ENCODE measurements around the gene RAB23. TPM values are rescaled to one million over a fixed set of nuclear protein-coding genes. Genes with fewer than 3 reads are reported as not detected.

RAB23 gene
- polyA plus RNA-seq, 1 experiment, result 62.1 TPM

DNA sequence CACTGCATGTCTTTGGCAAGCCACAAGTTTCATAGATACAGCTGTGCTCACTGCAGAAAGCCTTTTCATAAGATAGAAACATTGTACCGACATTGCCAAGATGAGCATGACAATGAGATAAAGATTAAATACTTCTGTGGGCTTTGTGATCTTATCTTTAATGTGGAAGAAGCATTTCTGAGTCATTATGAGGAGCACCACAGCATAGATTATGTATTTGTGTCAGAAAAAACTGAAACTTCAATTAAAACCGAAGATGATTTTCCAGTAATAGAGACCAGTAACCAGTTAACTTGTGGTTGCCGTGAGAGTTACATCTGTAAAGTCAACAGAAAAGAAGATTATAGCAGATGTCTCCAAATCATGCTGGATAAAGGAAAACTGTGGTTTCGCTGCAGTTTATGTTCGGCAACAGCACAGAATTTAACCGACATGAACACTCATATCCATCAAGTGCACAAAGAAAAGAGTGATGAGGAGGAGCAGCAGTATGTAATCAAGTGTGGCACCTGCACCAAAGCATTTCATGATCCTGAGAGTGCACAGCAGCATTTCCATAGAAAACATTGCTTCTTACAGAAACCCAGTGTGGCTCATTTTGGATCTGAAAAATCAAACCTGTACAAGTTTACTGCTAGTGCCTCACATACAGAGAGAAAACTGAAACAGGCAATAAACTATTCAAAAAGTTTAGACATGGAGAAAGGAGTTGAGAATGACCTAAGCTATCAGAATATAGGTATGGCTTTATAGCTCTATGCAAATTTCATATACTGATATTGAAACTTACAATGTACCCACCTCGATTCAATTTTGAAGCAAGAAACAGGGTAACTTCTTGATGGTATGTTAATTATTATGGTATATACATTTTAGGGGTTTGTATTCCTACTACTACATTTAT is 73.9 kb downstream of the RAB23 start:
- Histone ChIP-seq H3K9me3 (ENCODE audit: control insufficient read depth, insufficient read depth, low read length) (no peaks in the 10 kb centered on the region), H3K27me3 (ENCODE audit: control insufficient read depth, insufficient read depth, low read length) (no peaks in the 10 kb centered on the region), H3K4me3 (ENCODE audit: low read depth, low read length) (no peak overlapping the region), H3K27ac (ENCODE audit: low read depth, low read length) (no peak overlapping the region)
- CTCF ChIA-PET, result no interaction called here
- TF ChIP-seq, protein P1, sequence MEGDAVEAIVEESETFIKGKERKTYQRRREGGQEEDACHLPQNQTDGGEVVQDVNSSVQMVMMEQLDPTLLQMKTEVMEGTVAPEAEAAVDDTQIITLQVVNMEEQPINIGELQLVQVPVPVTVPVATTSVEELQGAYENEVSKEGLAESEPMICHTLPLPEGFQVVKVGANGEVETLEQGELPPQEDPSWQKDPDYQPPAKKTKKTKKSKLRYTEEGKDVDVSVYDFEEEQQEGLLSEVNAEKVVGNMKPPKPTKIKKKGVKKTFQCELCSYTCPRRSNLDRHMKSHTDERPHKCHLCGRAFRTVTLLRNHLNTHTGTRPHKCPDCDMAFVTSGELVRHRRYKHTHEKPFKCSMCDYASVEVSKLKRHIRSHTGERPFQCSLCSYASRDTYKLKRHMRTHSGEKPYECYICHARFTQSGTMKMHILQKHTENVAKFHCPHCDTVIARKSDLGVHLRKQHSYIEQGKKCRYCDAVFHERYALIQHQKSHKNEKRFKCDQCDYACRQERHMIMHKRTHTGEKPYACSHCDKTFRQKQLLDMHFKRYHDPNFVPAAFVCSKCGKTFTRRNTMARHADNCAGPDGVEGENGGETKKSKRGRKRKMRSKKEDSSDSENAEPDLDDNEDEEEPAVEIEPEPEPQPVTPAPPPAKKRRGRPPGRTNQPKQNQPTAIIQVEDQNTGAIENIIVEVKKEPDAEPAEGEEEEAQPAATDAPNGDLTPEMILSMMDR (IDR thresholded peaks at IDR 0.05; ENCODE audit: low read depth, low read length), result no peak
- POLR2A ChIA-PET, result no interaction called here
- DNase-seq (ENCODE audit: low read depth, low spot score), result no peak

DNA sequence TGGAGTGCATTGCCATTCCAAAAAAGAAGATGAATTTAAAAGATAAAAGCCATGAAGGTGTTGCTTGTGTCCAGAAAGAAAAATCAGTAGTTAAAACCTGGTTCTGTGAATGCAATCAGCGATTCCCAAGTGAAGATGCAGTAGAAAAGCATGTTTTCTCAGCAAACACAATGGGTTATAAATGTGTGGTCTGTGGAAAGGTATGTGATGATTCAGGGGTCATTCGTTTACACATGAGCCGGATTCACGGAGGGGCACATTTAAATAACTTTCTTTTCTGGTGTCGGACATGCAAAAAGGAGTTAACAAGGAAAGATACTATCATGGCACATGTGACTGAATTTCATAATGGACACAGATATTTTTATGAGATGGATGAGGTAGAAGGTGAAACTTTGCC is 74.7 kb downstream of the RAB23 start:
- Histone ChIP-seq H3K4me3 (ENCODE audit: low read depth, low read length) (no peak overlapping the region), H3K27ac (ENCODE audit: low read depth, low read length) (no peak overlapping the region), H3K27me3 (ENCODE audit: control insufficient read depth, insufficient read depth, low read length) (no peaks in the 10 kb centered on the region), H3K9me3 (ENCODE audit: control insufficient read depth, insufficient read depth, low read length) (no peaks in the 10 kb centered on the region)
- TF ChIP-seq, protein P1 (IDR thresholded peaks at IDR 0.05; ENCODE audit: low read depth, low read length), result no peak
- DNase-seq (ENCODE audit: low read depth, low spot score), result no peak
- ChIA-PET CTCF (no interaction called here), POLR2A (no interaction called here)

DNA sequence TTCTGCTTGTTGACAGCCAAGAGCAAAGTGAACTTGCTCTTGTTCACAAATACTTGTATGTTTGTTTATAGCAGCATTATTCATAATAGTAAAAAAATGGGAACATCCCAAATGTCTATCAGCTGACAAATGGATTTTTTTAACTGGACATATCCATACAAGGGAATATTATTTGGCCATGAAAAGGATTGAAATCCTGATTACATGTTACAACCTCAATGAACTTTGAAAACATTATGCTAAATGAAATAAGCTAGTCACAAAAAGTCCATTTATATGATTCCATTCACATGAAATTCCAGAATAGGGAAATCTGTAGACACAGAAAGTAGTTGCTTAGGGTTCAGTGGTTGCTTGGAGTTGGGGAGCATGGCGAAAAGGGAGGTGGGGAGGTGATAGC is 78.4 kb downstream of the RAB23 start:
- ChIA-PET POLR2A (no interaction called here), CTCF (interaction anchor here (0.7 kb wide), 1 partner anchor 8 kb away, joined by 6 read pairs; no protein-coding TSS in a partner anchor)
- no peaks in the 10 kb centered on the region for H3K9me3 ChIP-seq (ENCODE audit: control insufficient read depth, insufficient read depth, low read length)
- no peak for DNase-seq (ENCODE audit: low read depth, low spot score)
- no peak overlapping the region for H3K4me3 ChIP-seq (ENCODE audit: low read depth, low read length)
- H3K27me3 ChIP-seq (ENCODE audit: control insufficient read depth, insufficient read depth, low read length), result no peaks in the 10 kb centered on the region
- TF ChIP-seq, protein P1 (IDR thresholded peaks at IDR 0.05; ENCODE audit: low read depth, low read length), result no peak
- H3K27ac ChIP-seq (ENCODE audit: low read depth, low read length), result no peak overlapping the region

DNA sequence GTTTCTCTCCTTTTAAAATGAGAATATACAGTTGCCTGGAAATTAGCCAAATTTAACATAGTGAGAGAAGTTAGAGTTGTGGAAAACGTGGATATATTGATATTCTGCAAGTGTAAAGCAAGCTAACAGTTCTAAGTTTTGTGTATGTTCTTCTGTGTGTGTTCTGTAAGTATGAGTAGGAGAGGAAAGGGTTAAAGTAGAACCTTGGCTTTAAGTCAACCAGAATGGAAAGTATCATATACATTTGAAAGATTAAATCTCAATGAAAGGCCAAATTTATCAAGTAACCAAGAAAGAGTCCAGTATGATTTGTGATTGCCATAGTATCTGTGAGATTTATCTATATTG is 80.0 kb downstream of the RAB23 start:
- TF ChIP-seq, protein P1 (IDR thresholded peaks at IDR 0.05; ENCODE audit: low read depth, low read length), result no peak
- H3K27ac ChIP-seq (ENCODE audit: low read depth, low read length), result no peak overlapping the region
- H3K4me3 ChIP-seq (ENCODE audit: low read depth, low read length), result no peak overlapping the region
- no peak for DNase-seq (ENCODE audit: low read depth, low spot score)
- CTCF ChIA-PET, result no interaction called here
- no peaks in the 10 kb centered on the region for H3K9me3 ChIP-seq (ENCODE audit: control insufficient read depth, insufficient read depth, low read length)
- no peaks in the 10 kb centered on the region for H3K27me3 ChIP-seq (ENCODE audit: control insufficient read depth, insufficient read depth, low read length)
- POLR2A ChIA-PET, result no interaction called here

DNA sequence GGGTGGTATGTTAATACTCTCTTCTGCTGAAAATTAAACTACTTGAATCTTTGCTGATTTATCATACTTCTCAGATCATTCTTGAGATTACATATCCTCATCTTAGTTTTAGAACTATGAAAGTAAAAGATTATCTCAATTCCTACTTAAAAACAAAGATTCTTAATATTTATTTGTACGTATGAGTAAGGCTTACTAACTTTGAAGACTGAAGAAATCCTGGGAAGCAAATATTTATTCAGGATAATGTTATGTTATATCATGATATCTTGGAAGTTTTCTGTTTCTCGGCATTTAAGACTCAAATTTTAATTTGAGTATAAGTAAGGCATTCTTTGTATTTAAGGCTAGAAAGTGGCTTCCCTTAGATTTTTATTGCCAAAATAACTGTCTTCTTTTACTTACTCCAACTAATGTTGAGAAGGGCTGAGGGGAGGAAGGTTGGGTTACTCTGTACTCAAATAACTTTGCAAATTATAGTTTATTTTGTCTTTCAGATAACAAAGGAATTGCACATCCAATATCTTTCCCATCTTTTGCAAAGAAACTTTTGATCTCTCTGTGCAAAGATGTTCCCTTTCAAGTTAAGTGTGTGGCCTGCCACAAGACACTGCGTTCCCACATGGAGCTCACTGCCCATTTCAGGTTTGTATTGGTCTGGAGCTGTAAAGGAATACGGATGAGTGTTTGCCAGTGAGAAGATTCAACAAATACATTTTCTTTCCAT is 80.5 kb downstream of the RAB23 start:
- H3K9me3 ChIP-seq (ENCODE audit: control insufficient read depth, insufficient read depth, low read length), result no peaks in the 10 kb centered on the region
- H3K4me3 ChIP-seq (ENCODE audit: low read depth, low read length), result no peak overlapping the region
- DNase-seq (ENCODE audit: low read depth, low spot score), result no peak
- H3K27ac ChIP-seq (ENCODE audit: low read depth, low read length), result no peak overlapping the region
- POLR2A ChIA-PET, result no interaction called here
- H3K27me3 ChIP-seq (ENCODE audit: control insufficient read depth, insufficient read depth, low read length), result no peaks in the 10 kb centered on the region
- TF ChIP-seq, protein P1 (IDR thresholded peaks at IDR 0.05; ENCODE audit: low read depth, low read length), result no peak
- CTCF ChIA-PET, result no interaction called here

Measured in AG04450 (cell line).